HG02885 (cell line): ENCODE measurements around the gene INSM1.

Experiments used
- ATAC-seq: cut with Tn5 transposase; IDR thresholded peaks from one replicate; pipeline ENCODE4 v1.9.1; 2021; ENCODE audit warnings: mild to moderate bottlenecking; ENCODE audit not compliant: unreplicated experiment, poor library complexity

Gene INSM1

GRCh38 chr20:20415321-20415720 is 47.4 kb downstream of the INSM1 start:
- no peak for ATAC-seq

- no peak for ATAC-seq
Measured at GRCh38 chr20:20417876-20418676, 50.2 kb downstream of the INSM1 start.
